Activated naive CD4-positive, alpha-beta T cell treated with anti-CD3 and anti-CD28 coated beads, Interleukin-2, amount 50 U/mL, for 24 hours (primary cell): ENCODE results near the gene ESPL1.
"Not testable (repeated sequence)": the region's sequence is repeated elsewhere in the genome, so short reads cannot be mapped to it uniquely, and the experiment has no call there.

Source experiments
- H3K27ac Mint-ChIP-seq: one replicate; pipeline ENCODE4 v1.8.0; 2021; ENCODE audit warnings: mild to moderate bottlenecking, mixed read lengths
- H3K27me3 Mint-ChIP-seq: one replicate; pipeline ENCODE4 v1.8.0; 2021; ENCODE audit warnings: mixed read lengths
- H3K36me3 Mint-ChIP-seq: one replicate; pipeline ENCODE4 v1.8.0; 2021; ENCODE audit warnings: mixed read lengths
- H3K4me1 Mint-ChIP-seq: one replicate; pipeline ENCODE4 v1.8.0; 2021; ENCODE audit warnings: mixed read lengths
- H3K4me3 Mint-ChIP-seq: one replicate; pipeline ENCODE4 v1.8.0; 2021; ENCODE audit warnings: mild to moderate bottlenecking, mixed read lengths
- H3K9me3 Mint-ChIP-seq: one replicate; pipeline ENCODE4 v1.8.0; 2021; ENCODE audit warnings: mixed read lengths

Gene ESPL1

DNA sequence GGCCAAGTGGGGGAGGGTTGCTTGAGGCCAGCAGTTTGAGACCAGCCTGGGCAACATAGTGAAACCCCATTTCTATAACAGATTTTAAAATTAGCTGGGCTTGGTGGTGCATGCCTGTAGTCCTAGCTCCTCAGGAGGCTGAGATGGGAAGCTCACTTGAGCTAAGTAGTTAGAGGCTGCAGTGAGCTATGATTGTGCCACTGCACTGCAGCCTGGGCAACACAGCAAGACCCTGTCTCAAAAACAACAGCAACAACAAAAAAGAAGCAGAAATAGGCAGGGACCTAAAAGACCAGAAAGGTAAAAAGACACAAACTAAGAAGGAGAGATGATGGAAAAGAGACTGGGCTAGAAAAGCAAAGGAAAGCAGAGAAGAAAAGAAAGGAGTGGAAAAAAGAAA is 64.2 kb downstream of the ESPL1 start:
- not testable (repeated sequence) for H3K36me3 Mint-ChIP-seq, H3K27ac Mint-ChIP-seq, H3K9me3 Mint-ChIP-seq, H3K4me1 Mint-ChIP-seq, H3K4me3 Mint-ChIP-seq
- peaks cover 13% of the 10 kb centered on the region for H3K27me3 Mint-ChIP-seq

DNA sequence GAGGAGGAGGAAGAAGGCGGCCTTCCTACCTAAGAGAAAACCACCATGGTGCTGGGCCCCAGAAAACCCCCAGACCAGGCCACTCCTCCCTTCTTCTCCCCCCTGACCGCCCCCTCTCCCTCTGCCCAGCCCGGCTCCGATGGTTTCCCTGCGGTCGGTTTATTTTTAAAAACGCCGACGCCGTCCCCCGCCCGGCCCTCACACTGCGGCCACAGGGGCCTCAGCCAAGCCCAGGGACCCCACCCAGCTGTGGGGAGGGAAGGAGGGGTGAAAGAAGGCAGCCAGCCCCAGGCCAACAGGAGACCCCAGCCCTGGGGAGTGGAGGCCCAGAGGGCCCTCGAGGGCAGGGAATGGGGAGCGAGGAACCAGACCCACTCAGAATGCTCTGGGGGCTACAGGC is 64.6 kb downstream of the ESPL1 start:
- H3K27me3 Mint-ChIP-seq: peaks cover 16% of the 10 kb centered on the region
- H3K36me3 Mint-ChIP-seq: no peaks in the 10 kb centered on the region
- H3K9me3 Mint-ChIP-seq: no peaks in the 10 kb centered on the region
- no peak overlapping the region for H3K27ac Mint-ChIP-seq
- H3K4me3 Mint-ChIP-seq: no peak overlapping the region
- peaks cover 3% of the 10 kb centered on the region for H3K4me1 Mint-ChIP-seq

DNA sequence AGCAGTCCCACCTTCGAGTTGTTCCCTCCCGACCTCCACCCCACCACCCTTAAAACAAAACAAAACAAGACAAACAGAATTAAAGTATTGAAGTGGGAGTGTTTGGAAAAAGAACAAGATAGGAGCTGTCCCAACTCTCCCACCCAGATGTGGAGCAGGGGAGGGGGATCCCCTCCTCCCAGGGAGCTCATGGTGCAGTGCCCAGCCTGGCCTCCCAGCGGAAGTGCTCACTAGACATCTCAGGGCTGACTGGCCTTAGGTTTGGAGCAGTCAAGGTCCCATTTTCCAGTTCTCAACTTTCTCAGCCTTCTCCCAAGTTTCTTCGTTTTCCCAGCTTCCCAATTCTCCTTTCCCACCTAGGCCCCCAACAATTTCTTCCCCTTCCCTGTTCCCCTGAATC is 65.2 kb downstream of the ESPL1 start:
- Mint-ChIP-seq H3K9me3 (no peaks in the 10 kb centered on the region), H3K4me1 (peaks cover 5% of the 10 kb centered on the region), H3K4me3 (no peak overlapping the region), H3K36me3 (no peaks in the 10 kb centered on the region), H3K27ac (no peak overlapping the region), H3K27me3 (peaks cover 20% of the 10 kb centered on the region)

GRCh38 chr12:53333845-53334244 is 65.7 kb downstream of the ESPL1 start:
- Mint-ChIP-seq H3K4me1 (peaks cover 5% of the 10 kb centered on the region), H3K27ac (no peak overlapping the region), H3K36me3 (no peaks in the 10 kb centered on the region), H3K4me3 (no peak overlapping the region), H3K9me3 (no peaks in the 10 kb centered on the region), H3K27me3 (peaks cover 23% of the 10 kb centered on the region)

- Mint-ChIP-seq H3K36me3 (no peaks in the 10 kb centered on the region), H3K27ac (no peak overlapping the region), H3K9me3 (no peaks in the 10 kb centered on the region), H3K4me1 (peaks cover 5% of the 10 kb centered on the region), H3K4me3 (no peak overlapping the region), H3K27me3 (peaks cover 23% of the 10 kb centered on the region)
These were observed 66.7 kb downstream of the ESPL1 start for GRCh38 chr12:53334822-53335221.

DNA sequence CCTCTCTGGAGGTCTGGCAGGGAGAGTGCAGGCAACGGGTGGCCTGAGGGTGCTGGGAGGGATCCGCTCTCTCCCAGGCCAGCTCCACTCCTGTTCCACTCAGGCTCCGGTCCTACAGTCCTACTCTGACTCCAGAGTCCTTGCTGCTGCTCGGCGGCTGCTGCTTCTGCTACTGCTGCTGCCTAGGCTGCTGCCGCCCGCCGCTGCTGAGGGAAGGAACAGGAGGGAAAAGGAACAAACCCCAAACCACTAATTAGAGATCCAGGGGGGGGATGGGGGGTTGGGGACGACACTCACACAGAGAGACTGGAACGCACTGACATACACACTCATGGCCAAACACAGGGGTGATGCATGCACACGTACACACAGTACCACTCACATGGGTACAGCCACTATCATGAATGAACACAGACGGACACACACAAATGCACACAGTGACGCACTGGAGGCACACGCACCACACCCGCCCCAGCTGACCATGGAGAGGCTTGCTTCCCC is 68.1 kb downstream of the ESPL1 start, which contains the start of gene SP7:
Gene SP7, minus strand, starts transcription at position 174 of the 501 bp plus-strand sequence. CDS start 708 bp downstream, outside the sequence.
- H3K4me1 Mint-ChIP-seq: peaks cover 5% of the 10 kb centered on the region
- H3K27ac Mint-ChIP-seq: no peak within 1 kb of the TSS
- no peak within 1 kb of the TSS for H3K4me3 Mint-ChIP-seq
- H3K27me3 Mint-ChIP-seq: peaks cover 23% of the 10 kb centered on the region
- H3K36me3 Mint-ChIP-seq: no peaks in the 10 kb centered on the region
- no peaks in the 10 kb centered on the region for H3K9me3 Mint-ChIP-seq

GRCh38 chr12:53338017-53338416 is 69.9 kb downstream of the ESPL1 start:
- Mint-ChIP-seq H3K27ac (no peak overlapping the region), H3K4me3 (no peak overlapping the region), H3K36me3 (no peaks in the 10 kb centered on the region), H3K4me1 (peaks cover 8% of the 10 kb centered on the region), H3K9me3 (no peaks in the 10 kb centered on the region), H3K27me3 (peaks cover 21% of the 10 kb centered on the region)

GRCh38 chr12:53338916-53339315 is 70.8 kb downstream of the ESPL1 start:
- Mint-ChIP-seq H3K9me3 (no peaks in the 10 kb centered on the region), H3K4me1 (peaks cover 16% of the 10 kb centered on the region), H3K27ac (no peak overlapping the region), H3K36me3 (no peaks in the 10 kb centered on the region), H3K4me3 (no peak overlapping the region), H3K27me3 (peaks cover 19% of the 10 kb centered on the region)

- Mint-ChIP-seq H3K27me3 (peaks cover 19% of the 10 kb centered on the region), H3K4me1 (peaks cover 28% of the 10 kb centered on the region), H3K4me3 (no peak overlapping the region), H3K9me3 (no peaks in the 10 kb centered on the region), H3K27ac (no peak overlapping the region), H3K36me3 (no peaks in the 10 kb centered on the region)
These were observed 72.3 kb downstream of the ESPL1 start for GRCh38 chr12:53340398-53340797.
